ENCODE measurements around the gene CACNA1C. TPM values are rescaled to one million over a fixed set of nuclear protein-coding genes. Genes with fewer than 3 reads are reported as not detected.

The CACNA1C gene
- polyA plus RNA-seq, 5 donors, result 10.1 to 15.2 (median 10.7) TPM

DNA sequence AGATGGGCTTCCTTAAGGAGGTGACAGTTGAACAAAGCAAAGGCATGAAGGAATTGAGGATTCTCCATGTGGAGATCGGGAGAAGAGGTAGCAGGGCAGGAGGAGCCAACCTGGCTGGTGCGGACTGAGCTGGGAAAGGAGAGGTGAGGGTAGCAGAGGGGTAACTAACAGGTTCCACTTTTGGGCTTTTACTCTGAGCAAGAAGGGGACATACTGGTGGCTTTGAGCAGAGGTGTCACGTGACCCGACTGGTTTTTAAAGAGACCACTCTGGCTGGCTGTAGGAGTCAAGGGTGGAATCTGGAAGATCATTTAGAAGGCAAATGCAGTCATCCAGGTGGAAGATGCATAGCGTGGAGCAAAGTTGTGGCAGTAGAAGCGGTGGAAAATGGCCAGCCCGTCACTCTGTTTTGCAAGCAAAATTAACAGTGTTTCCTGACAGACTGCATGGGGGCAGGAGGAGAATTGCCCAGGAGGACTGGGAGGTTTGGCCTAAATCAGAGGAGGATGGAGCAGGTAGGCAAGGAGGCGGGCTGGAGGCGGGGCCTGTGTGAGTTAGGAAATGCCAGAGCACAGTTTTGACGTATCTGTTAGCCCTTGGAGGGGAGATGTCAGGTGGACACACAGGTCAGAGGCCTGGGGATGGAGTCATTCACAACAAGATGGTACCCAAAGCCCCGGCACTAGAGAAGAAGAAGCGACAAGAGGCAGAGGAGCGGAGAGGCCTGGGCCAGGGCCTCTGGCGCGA lies 585.7 kb downstream of the CACNA1C start:
- DNase-seq, result no peak

DNA sequence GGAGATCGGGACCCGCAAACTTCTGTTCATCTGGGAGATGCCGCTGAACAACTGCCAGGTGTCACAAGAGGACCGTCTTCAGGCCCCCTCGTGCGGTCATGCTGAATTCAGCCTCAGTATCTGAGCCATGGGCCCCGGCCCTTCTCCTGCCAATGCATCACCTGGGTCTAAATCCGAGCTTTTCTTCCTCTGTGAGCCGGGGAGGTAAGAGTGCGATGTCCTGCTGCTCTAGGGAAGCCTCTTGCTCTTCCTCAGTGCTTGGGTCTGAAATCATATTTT lies 586.2 kb downstream of the CACNA1C start:
- no peak for DNase-seq

DNA sequence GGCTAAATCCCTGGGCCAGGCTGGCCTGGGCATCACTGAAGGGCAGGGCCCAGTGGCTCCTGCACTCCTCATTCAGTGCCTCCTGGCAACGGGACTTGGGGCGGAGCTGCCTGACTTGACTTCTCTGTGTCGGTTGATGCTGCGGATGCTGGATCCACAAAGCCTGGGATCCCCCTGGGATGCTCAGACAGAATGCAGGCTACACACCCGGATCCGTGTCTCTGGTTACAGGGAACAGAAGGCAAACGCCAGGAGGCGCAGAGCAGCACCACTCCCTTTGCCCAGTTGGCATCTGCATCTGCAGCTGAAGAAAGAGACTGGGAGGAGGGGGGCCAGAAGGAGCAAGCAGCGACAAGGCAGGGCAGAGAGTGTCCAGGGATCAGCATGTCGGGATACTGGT lies 587.5 kb downstream of the CACNA1C start:
- DNase-seq, result no peak

DNA sequence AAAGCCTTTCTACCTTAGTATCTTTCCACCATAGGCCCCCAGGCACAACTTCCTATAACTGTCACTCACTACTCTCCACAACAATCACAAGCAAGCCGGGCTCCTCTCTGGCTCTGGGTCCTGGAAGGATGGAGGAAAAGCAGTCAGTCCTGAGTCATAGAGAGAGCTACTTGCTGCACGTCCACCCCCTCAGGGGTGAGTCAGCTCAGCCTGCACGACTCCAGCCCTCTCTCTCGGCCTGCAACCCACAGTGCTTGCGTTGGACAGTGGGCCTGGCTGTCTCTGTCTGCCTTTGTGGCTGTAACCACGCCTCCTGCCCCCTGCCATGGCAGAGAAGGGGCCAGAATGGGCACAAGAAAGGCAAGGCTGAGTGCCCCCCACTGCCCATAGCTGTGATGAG lies 587.9 kb downstream of the CACNA1C start:
- no peak for DNase-seq

DNA sequence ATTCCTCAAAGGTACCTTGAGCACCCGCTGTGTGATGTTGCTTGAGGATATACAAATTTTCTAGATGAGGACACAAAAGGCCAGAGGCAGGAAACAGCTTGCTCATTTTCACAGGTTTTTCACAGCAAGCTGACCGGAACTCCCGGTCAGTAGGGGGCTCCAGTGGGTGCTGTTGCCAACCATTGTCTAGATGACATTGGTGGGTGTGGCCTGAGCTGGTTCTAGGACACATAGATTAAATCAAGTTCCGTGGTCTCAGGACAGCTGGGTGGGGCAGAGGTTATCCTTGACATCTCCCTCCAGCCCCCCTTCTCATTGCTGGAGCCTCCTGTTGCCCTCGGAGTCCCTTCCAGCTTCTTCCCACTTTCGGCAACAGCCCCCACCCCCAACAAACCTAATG lies 588.4 kb downstream of the CACNA1C start:
- DNase-seq, result no peak

DNA sequence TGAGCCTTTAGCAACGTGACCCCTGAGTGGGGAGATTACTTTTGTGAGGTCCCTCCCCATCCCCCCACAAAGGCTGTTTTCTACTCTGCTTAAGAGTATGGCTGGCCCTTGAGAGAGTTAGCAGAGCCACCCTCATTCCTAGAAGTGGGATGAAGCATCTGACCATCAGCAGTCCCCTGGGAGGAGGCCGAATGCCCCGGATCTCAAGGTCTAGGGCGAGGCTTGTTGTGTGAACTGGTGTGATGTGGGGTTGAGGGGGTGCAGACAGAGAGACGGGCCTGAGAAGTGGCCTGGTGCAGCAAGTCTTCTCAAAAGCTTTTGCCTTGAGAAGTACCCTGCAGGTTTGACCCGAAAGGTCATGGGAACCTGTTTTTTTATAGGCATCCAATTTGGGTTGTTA lies 589.0 kb downstream of the CACNA1C start:
- no peak for DNase-seq

DNA sequence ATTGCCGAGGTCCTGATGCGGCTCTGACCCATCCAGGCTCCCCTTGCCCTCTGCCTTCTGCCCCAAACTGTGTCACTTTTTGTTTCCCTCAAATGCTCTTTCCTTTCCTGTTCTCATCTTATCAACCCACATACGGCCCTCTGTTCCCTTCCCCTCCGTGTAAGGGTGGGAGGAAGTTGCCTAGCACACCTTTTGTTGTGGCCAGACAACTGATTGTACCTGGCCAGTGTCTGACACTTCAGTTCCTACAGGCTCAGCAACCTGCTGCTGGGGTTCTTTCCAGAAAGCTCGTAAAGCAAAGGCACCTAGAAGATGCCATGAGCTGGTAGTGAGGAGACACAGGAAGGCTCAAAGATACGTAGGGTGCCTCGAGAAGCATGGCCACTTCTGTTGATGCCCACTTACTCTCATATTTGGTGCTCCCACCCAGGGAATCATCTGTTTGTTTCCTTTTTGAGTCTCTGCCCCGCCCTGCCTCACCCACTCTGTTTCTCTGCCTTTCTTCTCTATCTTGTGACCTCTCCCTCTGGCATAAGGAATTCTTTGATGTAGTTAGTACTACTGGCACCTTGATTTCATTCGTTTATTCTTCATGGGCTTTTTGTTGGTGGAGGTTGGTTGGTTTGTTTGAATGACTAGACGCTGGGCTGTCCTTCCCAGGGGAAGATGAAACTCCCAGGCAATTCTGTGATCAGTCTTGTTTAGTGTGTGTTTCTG lies 589.5 kb downstream of the CACNA1C start:
- DNase-seq, result no peak

DNA sequence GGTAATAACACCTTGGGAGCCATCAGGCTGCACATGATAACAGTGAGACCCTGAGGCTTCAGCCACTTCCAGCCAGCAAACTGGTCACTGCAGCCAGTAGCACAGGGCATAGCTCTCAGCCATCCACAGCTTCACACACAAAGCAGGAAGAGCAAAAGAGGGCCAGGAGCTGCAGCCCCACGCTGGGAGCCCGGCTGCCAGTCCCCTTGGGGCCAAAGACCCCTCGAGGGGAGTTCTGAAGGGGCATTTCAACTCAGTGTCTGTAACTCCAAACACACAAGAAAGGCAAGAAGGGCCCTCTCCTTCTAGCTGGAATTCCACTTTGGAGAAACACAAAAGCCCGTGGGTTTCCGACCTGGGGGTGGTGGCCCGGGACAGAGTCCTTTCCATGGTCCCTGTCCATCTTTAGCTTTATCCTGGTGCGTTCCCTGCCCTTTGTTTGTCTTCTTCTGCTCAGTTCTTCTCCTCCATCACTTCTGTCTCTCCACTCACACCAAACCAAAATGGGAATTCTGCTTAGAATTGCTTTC lies 590.2 kb downstream of the CACNA1C start:
- no peak for DNase-seq

DNA sequence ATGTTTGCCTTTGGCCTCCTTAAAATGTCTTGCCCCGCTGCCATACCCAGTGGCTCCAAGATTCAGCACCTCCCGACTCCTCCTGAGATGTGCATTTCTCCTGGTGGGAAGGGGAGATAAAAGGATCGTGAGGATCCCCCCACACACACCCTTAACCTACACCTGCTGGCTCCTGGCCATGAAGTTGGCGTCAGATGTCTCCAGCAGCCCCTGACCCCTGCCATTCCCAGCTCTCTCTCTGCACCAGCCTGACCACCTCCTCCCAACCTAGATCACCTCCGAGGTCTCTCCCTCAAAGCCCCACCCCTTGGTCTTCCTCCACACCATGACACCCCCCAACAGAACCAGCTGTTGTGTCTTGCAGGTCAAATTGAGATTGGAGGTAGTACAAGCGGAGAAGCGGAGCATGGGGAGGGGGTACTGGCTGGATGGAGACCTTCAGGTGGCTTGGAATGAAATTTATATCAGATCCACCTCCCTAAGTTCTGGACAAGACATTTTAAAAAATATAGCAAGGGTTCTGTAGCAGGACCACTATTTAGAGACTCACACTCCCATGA lies 590.9 kb downstream of the CACNA1C start:
- DNase-seq, result no peak

DNA sequence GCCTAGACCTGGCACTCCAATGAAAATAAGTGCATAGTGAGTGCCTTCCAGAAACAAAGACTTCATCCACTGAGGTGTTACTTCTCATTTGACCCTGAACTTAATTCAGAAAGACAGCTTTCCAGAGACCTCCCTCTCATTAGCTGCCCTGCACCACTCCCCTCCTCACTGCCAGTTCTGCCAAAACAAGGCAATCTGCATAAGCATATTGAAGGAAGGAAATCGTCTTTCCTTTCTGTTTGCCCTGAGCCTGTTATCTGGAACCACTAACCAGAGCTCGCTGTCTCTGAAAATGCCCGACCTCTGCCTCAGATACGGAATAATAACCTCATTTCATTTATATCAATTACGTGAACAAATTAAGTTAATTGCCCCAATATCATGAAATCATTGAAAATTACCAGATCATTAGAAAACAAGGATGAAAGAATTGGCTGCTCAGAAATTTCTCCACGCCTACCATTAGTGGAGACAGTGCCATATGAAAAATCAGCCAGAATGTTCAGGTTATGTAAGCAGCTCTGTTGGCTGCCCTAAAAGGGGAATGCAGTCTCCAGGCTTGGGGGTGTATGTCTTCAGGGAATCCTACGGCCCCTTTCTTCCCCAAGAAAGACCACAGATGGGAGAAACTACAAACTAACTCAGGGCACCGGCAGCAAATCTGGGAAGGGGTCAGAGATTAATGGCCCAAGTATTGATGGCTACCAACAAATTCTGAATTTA lies 592.1 kb downstream of the CACNA1C start:
- no peak for DNase-seq

DNA sequence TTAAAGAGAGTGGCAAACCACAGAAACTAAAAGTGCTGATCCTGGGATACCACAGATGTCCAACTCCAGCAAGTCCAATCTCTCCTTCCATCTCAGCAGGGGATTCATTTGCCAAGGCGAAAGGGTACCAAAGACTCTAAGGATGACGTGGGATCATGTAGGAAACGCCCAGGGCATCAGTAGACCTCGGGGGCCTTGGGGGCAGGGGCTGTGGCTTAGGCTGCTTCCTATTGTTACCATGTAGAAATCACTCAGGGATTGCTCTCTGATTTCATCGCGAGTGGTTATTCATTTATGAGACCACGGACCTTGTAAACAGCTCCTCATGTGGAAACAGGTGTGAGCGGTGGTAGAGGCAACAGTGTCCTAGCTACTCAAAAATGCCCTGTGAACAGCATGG lies 592.7 kb downstream of the CACNA1C start:
- DNase-seq, result no peak

DNA sequence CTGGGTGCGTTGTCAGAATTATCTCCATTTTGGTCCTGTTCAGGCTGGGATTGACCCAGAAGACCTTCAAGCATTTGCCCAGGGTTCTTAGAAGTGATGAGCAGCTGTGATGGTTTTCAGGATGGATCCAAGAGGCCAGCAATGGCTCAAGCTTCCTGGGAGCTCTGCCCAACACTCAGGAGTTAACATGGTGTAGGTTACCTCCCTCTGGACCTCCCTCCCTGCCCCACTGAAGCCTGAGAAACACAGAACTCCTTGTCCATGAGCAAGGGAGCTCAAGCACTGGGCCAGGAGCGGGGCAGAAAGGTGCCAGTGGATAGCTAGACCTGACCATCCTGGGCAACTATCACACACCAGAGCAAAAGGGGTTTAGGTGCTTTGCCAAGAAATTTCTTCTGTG lies 593.6 kb downstream of the CACNA1C start:
- DNase-seq, result no peak

DNA sequence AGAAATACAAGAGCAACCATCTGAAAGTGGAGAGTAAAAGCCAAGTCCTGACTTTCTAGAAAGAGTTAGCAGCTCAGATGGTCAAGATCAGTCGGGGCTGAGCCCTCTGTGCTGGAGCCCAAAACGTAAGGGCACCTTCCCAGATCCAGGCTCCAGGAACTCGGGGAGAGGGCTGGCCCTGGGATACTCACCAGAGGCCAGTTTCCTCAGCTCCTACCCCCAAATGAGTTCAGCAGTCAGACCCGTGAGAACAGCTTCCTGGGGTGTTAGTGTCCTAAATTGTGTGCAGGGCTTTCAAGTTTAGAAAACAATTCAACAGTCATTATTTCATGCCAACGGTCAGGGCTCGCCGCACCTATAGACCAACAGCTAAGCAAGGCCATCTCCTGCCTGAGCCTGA lies 594.4 kb downstream of the CACNA1C start:
- DNase-seq, result no peak

DNA sequence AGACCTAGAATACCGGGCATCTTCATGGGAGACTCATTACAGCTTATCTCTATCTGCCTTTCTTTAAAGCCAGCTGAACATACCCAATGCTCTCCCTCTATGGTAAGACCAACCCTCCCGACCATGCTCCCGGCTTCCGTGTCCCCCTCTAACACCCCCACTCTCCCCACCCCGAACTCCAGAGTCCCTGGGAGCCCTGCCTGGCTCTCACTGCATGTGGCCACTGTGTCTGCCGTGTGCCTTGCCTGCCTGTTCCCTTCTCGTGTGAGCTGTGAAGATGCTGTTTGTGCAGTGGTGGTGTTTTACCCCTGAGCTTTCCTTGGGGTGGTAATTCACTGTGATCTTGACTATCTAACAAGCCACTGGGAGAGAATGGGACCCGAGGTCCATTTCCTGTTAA lies 595.6 kb downstream of the CACNA1C start:
- no peak for DNase-seq

DNA sequence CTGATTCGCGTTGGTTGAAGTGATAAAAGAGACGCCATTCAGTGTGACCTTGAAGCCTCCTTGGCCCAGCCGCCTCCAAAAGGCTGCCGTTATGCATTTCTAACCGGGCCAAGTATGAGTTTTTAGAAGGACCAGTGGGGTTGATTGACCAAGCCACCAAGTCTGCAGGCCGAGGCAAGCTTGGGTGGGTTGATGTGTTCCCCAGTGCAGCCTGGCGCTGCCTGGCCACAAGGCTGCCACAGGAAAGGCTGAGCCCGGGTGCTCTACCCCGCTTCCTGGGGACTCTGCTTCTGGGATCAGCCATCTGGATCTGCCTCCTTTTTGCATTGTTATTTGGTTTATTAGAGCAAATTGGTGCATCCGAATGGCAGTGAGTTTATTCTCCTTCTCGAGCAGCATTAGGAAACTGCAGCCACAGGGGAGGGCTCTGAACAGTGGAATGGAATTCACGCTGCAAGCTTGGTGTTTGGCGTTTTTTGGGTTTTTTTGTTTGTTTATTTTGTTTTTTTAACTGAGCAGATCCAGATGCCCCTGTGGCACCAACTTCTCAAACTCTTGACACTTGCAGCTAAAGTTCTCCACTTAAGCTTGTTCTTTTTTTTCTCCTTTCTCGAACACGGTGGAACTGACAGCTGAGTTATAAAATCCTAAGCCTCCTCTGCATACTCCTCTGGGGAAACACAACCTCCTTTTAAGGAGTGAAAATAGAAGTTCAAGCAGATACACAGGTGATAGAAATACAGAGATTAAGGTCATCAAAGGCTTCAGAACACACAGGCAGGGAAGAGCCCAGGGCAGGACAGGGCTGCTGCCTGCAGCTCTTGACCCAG lies 596.6 kb downstream of the CACNA1C start:
- no peak for DNase-seq

DNA sequence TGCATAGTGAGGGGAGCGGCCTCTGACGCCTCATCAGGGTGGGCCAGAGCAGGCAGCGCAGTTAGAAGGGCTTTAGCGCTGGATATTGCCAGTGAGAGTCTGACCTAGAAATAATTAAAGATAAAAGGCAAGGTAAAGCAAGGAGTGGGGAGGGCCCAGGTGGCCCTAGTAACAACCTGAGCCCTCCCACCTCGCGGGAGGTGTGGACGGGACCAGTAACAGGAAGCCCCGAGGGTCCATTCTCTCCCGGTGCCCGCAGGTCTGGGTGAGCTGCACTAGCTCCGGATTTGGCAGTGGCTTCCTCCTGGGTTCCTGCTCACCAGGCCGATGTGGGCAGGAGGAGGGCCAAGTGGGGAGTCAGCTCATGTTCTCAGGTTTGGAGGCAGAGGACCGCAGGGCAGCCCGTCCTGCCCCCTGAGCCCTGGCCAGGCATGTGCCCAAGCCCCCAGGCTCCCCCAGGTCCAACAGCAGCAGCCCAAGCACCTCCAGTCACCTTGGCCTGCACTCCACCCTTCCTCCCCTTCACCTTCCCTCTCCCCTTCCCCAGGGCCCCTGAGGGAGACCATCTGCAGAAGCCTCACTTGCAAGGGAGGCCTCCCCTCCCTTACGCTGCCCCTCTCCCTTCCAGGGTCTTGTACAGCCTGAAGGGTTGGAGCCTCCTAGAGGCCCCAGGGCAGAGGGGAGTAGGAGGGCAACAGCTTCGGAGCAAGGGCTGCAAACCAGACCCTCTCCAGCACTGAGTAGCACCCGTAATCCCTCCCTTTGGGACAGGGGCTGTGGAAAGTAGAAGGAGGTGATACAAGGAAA lies 597.7 kb downstream of the CACNA1C start:
- no peak for DNase-seq

DNA sequence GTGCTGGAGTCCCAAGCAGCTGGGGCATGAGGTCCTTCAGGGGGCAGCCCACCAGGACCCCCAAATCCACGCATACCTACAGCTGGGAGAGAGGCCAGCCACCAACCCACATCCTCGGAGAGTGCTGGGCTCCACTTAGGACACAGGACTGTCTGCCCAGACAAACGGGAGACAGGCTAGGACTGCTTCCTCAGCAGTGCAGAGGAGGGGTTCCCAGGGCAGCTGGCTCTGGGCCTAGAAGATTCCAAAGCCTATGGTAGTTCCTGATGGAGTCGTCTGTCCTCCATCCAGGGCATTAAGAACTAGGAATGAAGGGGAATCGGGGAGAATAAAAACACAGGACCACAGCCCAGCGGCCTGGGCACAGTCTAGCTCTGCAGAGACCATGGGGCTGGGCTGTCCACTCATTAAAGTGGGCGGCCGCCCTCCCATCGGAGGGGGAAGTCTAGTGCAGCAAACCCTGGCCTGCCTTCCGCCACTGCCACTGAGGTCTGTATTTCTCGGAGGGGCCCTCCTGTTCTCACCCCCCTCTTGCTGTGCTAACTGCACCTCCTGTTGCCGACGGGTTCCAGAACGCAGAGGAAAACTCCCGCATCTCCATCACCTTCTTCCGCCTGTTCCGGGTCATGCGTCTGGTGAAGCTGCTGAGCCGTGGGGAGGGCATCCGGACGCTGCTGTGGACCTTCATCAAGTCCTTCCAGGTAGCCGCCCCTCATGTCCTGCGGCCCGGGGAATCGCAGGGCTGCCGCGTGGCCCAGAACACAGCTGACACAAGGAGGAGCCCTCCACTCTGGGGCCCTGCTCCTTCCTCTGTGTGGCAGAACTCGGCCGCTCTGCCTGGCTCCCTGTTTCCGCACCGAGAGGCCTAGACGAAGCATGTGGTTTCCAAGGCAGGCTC lies 598.5 kb downstream of the CACNA1C start:
- DNase-seq, result no peak

DNA sequence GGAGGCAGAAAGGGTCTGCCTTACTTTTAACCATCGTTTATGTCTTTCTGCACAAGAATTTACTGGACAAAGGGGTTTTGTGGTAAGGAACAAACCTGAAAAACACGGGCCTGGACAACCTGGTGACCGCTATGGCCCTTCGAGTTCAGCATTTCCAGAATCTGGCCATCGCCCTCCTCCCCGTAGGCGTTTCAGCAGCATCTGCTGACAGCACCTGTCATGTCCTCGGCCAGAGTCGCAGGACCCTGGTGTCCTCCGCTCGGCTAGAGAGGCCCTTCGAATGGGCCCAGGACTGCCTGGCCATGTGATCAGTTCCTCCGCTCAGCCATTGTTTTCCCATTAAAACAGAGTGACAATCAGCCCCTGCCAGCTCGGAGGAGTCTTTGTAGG lies 599.2 kb downstream of the CACNA1C start:
- DNase-seq, result no peak

DNA sequence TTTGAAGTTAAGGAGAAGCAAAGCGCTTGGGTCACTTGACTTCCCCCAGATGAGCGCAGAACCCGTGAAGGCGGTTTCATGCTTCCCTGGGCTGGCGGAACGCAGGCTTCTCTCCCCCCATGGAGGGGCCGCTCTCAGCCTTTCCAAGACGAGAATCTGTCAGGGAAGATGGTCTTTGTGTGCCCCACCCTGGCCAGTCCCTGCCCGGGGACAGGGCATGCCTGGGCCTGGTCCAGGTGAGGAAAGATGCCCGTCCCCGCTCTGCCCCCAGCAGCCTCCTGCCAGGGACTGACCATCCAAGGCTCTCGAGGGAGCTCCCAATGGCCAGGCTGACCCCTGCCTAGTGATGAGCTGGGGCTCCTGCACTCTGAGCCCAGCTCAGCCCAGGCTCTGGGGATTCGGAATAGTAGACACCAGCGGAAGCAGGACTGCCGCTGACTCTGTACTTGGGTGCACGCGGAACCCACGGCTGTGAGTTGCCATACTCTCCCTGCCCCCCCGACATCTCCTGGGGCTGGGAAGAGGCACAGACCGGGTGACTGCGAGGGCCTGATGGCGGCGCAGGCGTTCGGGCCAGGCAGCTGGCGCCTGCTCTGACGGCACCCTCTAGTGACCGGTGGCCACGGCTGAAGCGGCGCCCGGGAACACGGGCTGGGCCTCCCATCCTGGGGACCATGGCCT lies 599.8 kb downstream of the CACNA1C start:
- DNase-seq, result no peak
